HG03066 (cell line): ENCODE measurements around the gene MTR.

ENCODE experiments used
- ATAC-seq: cut with Tn5 transposase; IDR thresholded peaks from one replicate; pipeline ENCODE4 v1.9.1; 2021; ENCODE audit warnings: low read depth; ENCODE audit not compliant: unreplicated experiment

The MTR gene

GRCh38 chr1:236795035-236795756 is at the start of gene MTR:
Gene MTR (plus strand): TSS chr1:236795292. CDS start chr1:236795704, 412 bp downstream.
- ATAC-seq, result peak; percentile 95

- no peak for ATAC-seq
These were observed 48.3 kb upstream of the MTR start for GRCh38 chr1:236746785-236747184.

GRCh38 chr1:236747311-236747985 is 47.6 kb upstream of the MTR start:
- no peak for ATAC-seq

- ATAC-seq, result no peak
These were observed 46.7 kb upstream of the MTR start for GRCh38 chr1:236748268-236748870.

GRCh38 chr1:236750928-236751327 is 44.2 kb upstream of the MTR start:
- no peak for ATAC-seq

GRCh38 chr1:236751385-236751784 is 43.7 kb upstream of the MTR start:
- no peak for ATAC-seq

- ATAC-seq, result no peak
These were observed 43.2 kb upstream of the MTR start for GRCh38 chr1:236751935-236752334.

GRCh38 chr1:236753516-236753915 is 41.6 kb upstream of the MTR start:
- ATAC-seq, result no peak

GRCh38 chr1:236753964-236754363 is 41.1 kb upstream of the MTR start:
- no peak for ATAC-seq

- no peak for ATAC-seq
These were observed 40.4 kb upstream of the MTR start for GRCh38 chr1:236754525-236755210.

GRCh38 chr1:236757640-236758039 is 37.5 kb upstream of the MTR start:
- ATAC-seq, result no peak

- ATAC-seq, result peak; percentile 52
These were observed 35.7 kb upstream of the MTR start for GRCh38 chr1:236759252-236759859.

- no peak for ATAC-seq
These were observed 34.6 kb upstream of the MTR start for GRCh38 chr1:236760480-236760879.

GRCh38 chr1:236760986-236761385 is 34.1 kb upstream of the MTR start:
- no peak for ATAC-seq

- no peak for ATAC-seq
These were observed 33.5 kb upstream of the MTR start for GRCh38 chr1:236761397-236762132.

GRCh38 chr1:236762410-236762809 is 32.7 kb upstream of the MTR start:
- no peak for ATAC-seq

- ATAC-seq, result no peak
These were observed 29.3 kb upstream of the MTR start for GRCh38 chr1:236765831-236766230.

GRCh38 chr1:236766506-236766905 is 28.6 kb upstream of the MTR start:
- ATAC-seq, result no peak

GRCh38 chr1:236767276-236767675 is 27.8 kb upstream of the MTR start:
- no peak for ATAC-seq

- no peak for ATAC-seq
These were observed 26.5 kb upstream of the MTR start for GRCh38 chr1:236768601-236769000.
